Osteoblast (primary cell): Measurements from ENCODE around the gene OR5B12. TPM values are rescaled to one million over a fixed set of nuclear protein-coding genes. Genes with fewer than 3 reads are reported as not detected.
"Not testable (repeated sequence)": the region's sequence is repeated elsewhere in the genome, so short reads cannot be mapped to it uniquely, and the experiment has no call there.

Source experiments
- DNase-seq: peaks from one replicate; pipeline ENCODE4 v3.0.0; 2011; ENCODE audit warnings: low spot score, mixed read lengths; ENCODE audit not compliant: insufficient read length; ENCODE audit errors: missing footprints
- H2AFZ ChIP-seq: 2 replicates; pipeline ENCODE4 v1.6.0; 2011; ENCODE audit warnings: mild to moderate bottlenecking, low read length
- H3K27ac ChIP-seq: 2 replicates; pipeline ENCODE4 v1.5.1; 2011; ENCODE audit warnings: mild to moderate bottlenecking, low read depth, low read length, moderate library complexity
- H3K27me3 ChIP-seq: 2 replicates; pipeline ENCODE4 v1.6.0; 2012; ENCODE audit warnings: mild to moderate bottlenecking, control low read depth, inconsistent platforms, low read length, moderate library complexity; ENCODE audit not compliant: insufficient read depth
- H3K36me3 ChIP-seq: 2 replicates; pipeline ENCODE4 v1.5.1; 2011; ENCODE audit warnings: mild to moderate bottlenecking, low read length, control low read depth, moderate library complexity; ENCODE audit not compliant: insufficient read depth
- H3K4me1 ChIP-seq: 2 replicates; pipeline ENCODE4 v1.5.1; 2011; ENCODE audit warnings: mild to moderate bottlenecking, low read length, control low read depth, moderate library complexity; ENCODE audit not compliant: insufficient read depth
- H3K4me2 ChIP-seq: 2 replicates; pipeline ENCODE4 v1.6.0; 2011; ENCODE audit warnings: mild to moderate bottlenecking, low read length; ENCODE audit not compliant: insufficient read depth
- H3K4me3 ChIP-seq: fragments of 200-600 bp; sonication (generic); 3 replicates; pipeline ENCODE4 v1.5.1; 2012; ENCODE audit warnings: mild to moderate bottlenecking, low read length, inconsistent platforms; ENCODE audit not compliant: insufficient read depth
- H3K79me2 ChIP-seq: 2 replicates; pipeline ENCODE4 v1.6.0; 2012; ENCODE audit warnings: mild to moderate bottlenecking, low read length, control low read depth, inconsistent platforms; ENCODE audit not compliant: insufficient read depth
- H3K9me3 ChIP-seq: 2 replicates; pipeline ENCODE4 v1.5.1; 2011; ENCODE audit warnings: low read depth, low read length, control low read depth
- H4K20me1 ChIP-seq: 2 replicates; pipeline ENCODE4 v1.6.0; 2012; ENCODE audit warnings: mild to moderate bottlenecking, low read length, control low read depth; ENCODE audit not compliant: insufficient read depth
- CTCF ChIP-seq: IDR thresholded peaks from 2 replicates; pipeline ENCODE4 v1.5.1; 2011; ENCODE audit warnings: mild to moderate bottlenecking, low read depth, low read length, moderate library complexity; ENCODE audit errors: extremely low read depth
- total RNA-seq: library from RNA; depleted of rRNA; stranded (reverse); fragments of >200 nt; gene quantifications from 2 replicates; pipeline ENCODE4 v1.2.3, GENCODE V29; 2012

Gene OR5B12
- total RNA-seq, 1 donor, result not detected

DNA sequence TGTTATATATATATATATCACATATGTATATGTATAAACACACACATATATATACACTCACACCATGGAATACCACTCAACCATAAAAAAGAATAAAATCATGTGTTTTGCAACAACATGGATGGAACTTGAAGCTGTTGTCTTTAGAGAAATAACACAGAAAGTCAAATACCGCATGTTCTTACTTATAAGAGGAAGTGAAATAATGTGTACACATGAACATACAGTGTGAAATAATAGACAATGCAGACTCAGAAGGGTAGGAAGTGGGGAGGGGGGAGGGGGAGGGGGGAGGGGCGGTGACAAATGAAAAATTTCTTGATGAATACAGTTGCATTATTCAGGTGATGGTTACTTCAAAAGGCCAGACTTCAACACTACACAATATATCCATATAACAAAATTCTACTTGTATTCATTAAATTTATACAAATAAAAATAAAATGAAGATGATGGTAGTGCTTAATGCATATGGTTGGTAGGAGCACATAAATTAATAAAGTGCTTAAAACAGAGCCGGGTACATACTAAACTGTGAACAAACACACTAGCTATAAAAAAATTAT, 8.3 kb downstream of the OR5B12 start:
- no peaks in the 10 kb centered on the region for H4K20me1 ChIP-seq
- no peak overlapping the region for H3K4me2 ChIP-seq
- no peak overlapping the region for H2AFZ ChIP-seq
- no peak overlapping the region for H3K27ac ChIP-seq
- no peaks in the 10 kb centered on the region for H3K27me3 ChIP-seq
- no peaks in the 10 kb centered on the region for H3K36me3 ChIP-seq
- no peak for DNase-seq
- TF ChIP-seq CTCF, result no peak
- H3K9me3 ChIP-seq, result no peaks in the 10 kb centered on the region
- no peaks in the 10 kb centered on the region for H3K79me2 ChIP-seq
- no peaks in the 10 kb centered on the region for H3K4me1 ChIP-seq
- H3K4me3 ChIP-seq, result no peak overlapping the region

- no peak overlapping the region for H3K27ac ChIP-seq
- no peaks in the 10 kb centered on the region for H4K20me1 ChIP-seq
- no peaks in the 10 kb centered on the region for H3K36me3 ChIP-seq
- no peaks in the 10 kb centered on the region for H3K4me1 ChIP-seq
- no peak overlapping the region for H2AFZ ChIP-seq
- H3K4me2 ChIP-seq, result no peak overlapping the region
- H3K4me3 ChIP-seq, result no peak overlapping the region
- H3K27me3 ChIP-seq, result no peaks in the 10 kb centered on the region
- TF ChIP-seq CTCF, result no peak
- no peaks in the 10 kb centered on the region for H3K9me3 ChIP-seq
- no peak for DNase-seq
- no peaks in the 10 kb centered on the region for H3K79me2 ChIP-seq
These were observed 12.8 kb downstream of the OR5B12 start for GRCh38 chr11:58429273-58429672.

GRCh38 chr11:58428021-58428420, 14.0 kb downstream of the OR5B12 start, which contains the start of gene OR5B2:
OR5B2 (minus strand) TSS chr11:58428121; CDS start chr11:58423261, 4,860 bp downstream.
- no peaks in the 10 kb centered on the region for H4K20me1 ChIP-seq
- H3K4me3 ChIP-seq, result no peak within 1 kb of the TSS
- H2AFZ ChIP-seq, result no peak within 1 kb of the TSS
- no peaks in the 10 kb centered on the region for H3K9me3 ChIP-seq
- no peak within 1 kb of the TSS for H3K27ac ChIP-seq
- no peaks in the 10 kb centered on the region for H3K36me3 ChIP-seq
- DNase-seq, result no peak
- H3K4me1 ChIP-seq, result no peaks in the 10 kb centered on the region
- no peak within 1 kb of the TSS for H3K4me2 ChIP-seq
- TF ChIP-seq CTCF, result no peak
- H3K27me3 ChIP-seq, result no peaks in the 10 kb centered on the region
- no peaks in the 10 kb centered on the region for H3K79me2 ChIP-seq

- H3K4me3 ChIP-seq, result no peak within 1 kb of the TSS
- no peak within 1 kb of the TSS for H3K4me2 ChIP-seq
- no peak within 1 kb of the TSS for H3K27ac ChIP-seq
- no peak for DNase-seq
- H3K36me3 ChIP-seq, result no peaks in the 10 kb centered on the region
- H4K20me1 ChIP-seq, result no peaks in the 10 kb centered on the region
- no peaks in the 10 kb centered on the region for H3K79me2 ChIP-seq
- H2AFZ ChIP-seq, result no peak within 1 kb of the TSS
- H3K27me3 ChIP-seq, result no peaks in the 10 kb centered on the region
- no peaks in the 10 kb centered on the region for H3K9me3 ChIP-seq
- no peaks in the 10 kb centered on the region for H3K4me1 ChIP-seq
- TF ChIP-seq CTCF, result no peak
These were observed 35.3 kb downstream of the OR5B12 start, which contains the start of gene OR5B3 for GRCh38 chr11:58406774-58407173. OR5B3 (minus strand) TSS chr11:58406874; CDS start chr11:58403409, 3,465 bp downstream.

- not testable (repeated sequence) for H3K79me2 ChIP-seq, H3K4me1 ChIP-seq, H3K9me3 ChIP-seq, H3K27me3 ChIP-seq, DNase-seq, H3K27ac ChIP-seq, H4K20me1 ChIP-seq, H2AFZ ChIP-seq, H3K4me3 ChIP-seq, H3K4me2 ChIP-seq, H3K36me3 ChIP-seq
These were observed 42.4 kb downstream of the OR5B12 start for GRCh38 chr11:58399622-58400021.
